Activated gamma-delta T cell treated with Interleukin-2 at 50 U/mL for 16 hours (primary cell): Measurements from ENCODE around the gene TOPAZ1.

Source experiments
- DNase-seq: peaks from one replicate; pipeline ENCODE4 v3.0.0-alpha.2; 2020

TOPAZ1 gene

DNA sequence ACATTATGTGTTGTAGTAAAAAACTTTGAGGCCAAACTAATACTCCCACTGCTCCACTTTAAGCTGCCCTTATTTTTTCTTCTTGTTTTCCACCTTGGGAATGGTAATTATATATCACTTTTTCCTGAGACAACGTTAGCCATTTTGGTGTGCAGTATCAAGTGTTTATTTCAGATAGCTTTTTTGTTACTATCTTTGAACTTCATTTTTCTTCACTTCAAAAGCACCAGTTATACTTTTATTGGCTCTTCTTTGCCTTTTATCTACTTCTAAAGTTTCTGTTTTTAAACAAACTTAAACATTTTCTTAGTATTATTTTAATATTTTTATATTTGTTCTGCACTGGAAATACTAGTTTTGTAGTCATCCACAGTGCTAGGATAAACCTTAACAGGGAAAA, 6.5 kb downstream of the TOPAZ1 start:
- DNase-seq, result no peak

GRCh38 chr3:44252332-44252959, 10.8 kb downstream of the TOPAZ1 start:
- DNase-seq, result no peak

GRCh38 chr3:44259404-44259803, 17.7 kb downstream of the TOPAZ1 start:
- no peak for DNase-seq

DNA sequence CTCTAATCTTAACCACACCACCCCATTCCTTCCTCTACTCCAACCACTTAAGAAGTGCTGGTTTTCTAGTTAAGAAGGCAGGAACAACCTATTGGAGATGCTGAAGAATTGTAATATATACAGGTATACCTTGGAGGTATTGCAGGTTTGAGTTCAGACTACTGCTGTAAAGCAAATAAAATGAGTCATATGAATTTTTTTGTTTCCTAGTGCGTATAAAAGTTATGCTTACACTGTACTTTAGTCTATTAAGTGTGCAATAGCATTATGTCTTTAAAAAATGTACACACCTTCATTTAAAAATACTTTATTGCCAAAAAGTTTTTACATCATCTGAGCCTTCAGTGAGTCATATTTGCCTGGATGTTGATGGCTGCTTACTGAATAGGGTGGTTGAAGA, 22.5 kb downstream of the TOPAZ1 start:
- no peak for DNase-seq

GRCh38 chr3:44265815-44266214, 24.1 kb downstream of the TOPAZ1 start:
- no peak for DNase-seq

DNA sequence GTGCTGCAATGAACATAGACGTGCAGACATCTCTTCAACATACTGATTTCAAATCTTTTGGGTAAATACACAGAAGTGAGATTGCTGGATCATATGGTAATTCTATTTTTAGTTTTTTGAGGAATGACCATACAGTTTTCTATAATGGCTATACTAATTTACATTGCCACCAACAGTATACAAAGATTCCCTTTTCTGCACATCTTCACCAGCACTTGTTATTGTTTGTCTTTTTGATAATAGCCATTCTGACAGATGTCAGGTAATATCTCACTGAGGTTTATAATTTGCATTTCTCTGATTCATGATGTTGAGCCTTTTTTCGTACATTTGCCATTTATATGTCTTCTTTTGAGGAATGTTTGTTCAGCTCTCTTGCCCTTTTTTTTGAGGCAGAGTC, 30.5 kb downstream of the TOPAZ1 start:
- no peak for DNase-seq

DNA sequence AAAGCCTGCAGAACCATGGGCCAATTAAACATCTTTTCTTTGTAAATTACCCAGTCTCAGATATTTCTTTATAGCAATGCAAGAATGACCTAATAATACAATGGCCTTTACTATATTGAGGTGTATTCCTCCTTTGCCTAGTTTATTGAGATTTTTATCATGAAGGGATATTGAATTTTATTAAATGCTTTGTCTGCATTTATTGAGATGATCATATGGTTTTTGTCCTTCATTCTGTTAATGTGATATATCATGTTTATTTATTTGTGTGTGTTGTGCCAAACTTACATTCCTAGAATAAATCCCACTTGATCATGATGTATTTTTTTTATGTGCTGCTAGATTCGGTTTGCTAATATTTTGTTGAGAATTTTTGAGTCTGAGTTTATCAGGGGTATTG, 36.2 kb downstream of the TOPAZ1 start:
- no peak for DNase-seq

DNA sequence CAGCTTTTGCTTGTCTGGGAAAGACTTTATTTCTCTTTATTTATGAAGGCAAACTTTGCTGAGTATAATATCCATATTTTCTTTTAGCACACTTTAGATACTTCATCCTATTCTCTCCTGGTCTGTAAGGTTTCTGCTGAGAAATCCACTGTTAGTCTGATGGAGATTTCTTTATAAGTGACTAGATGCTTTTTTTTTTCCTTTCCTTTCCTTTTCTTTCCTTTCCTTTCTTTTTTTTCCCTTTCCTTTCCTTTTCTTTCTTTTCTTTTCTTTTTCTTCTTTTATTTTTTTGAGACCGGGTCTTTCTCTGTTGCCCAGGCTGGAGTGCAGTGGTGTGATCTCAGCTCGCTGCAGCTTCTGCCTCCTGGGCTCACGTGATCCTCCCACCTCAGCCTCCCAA, 38.4 kb downstream of the TOPAZ1 start:
- DNase-seq, result no peak

GRCh38 chr3:44280631-44281030, 38.9 kb downstream of the TOPAZ1 start:
- no peak for DNase-seq

DNA sequence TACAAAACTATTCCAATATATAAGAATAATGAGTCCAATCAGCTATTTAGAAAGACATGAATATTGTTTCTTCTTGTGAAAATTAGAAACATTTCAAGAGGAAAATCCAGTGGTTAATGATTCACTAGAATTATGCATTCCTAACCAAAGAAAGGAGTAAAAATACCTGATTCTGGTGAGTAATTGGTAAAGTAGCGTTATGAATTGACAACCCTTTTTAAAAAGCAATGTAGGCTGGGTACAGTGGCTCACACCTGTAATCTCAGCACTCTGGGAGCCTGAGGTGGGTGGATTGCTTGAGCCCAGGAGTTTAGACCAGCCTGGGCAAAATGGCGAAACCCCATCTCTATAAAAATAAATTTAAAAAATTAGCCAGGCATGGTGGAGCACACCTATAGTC, 43.3 kb downstream of the TOPAZ1 start:
- DNase-seq, result no peak

DNA sequence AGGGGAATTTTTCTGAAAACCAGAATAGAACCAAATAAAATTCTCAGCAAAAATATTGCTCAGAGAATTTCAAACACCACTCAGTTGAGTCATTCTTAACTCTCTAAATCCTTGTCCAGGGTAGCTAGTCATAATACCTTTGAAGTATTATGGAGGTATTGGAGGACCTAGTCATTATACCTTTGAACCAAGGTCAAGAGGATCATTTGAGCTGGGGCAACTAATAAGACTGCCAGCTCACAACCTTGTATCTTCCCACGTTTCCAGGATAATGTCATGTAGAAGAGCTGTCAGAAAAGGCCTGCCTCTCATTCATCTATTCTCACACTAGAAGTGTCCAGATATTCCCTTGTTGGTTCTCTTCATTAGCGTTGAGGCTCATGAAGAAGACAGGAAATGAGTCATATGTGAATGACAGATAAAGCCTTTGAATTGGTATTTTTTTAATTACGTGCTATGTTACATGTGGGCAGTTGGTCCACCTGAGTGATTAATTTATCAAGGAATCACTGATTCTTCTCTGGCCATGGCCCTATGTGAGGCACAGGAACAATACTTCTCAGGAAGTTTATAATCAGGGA, 48.3 kb downstream of the TOPAZ1 start:
- DNase-seq, result no peak

GRCh38 chr3:44292276-44292675, 50.6 kb downstream of the TOPAZ1 start:
- no peak for DNase-seq

GRCh38 chr3:44292947-44293346, 51.3 kb downstream of the TOPAZ1 start:
- no peak for DNase-seq

- DNase-seq, result no peak
These were observed 55.6 kb downstream of the TOPAZ1 start for GRCh38 chr3:44297255-44297654.

- no peak for DNase-seq
These were observed 60.1 kb downstream of the TOPAZ1 start for GRCh38 chr3:44301746-44302145.

DNA sequence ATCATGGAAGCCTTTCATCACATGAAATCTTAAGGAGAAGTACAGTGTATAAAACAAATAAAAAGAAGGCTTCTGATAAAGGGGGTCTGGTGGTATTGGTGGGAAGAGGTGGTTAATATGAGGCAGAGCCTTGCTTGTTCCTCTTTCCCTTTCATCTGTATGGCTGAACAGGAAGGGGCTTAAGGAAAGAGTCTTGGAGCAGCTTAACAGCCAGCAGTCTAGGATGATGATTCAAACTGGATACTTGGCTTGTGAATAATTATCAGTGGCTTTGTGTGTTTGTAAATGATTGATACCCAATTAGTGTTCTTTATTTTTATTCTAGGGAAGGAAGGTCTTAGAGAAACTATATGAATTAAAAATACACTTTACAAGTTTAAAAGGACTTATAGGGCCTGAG, 67.8 kb downstream of the TOPAZ1 start:
- DNase-seq, result no peak

DNA sequence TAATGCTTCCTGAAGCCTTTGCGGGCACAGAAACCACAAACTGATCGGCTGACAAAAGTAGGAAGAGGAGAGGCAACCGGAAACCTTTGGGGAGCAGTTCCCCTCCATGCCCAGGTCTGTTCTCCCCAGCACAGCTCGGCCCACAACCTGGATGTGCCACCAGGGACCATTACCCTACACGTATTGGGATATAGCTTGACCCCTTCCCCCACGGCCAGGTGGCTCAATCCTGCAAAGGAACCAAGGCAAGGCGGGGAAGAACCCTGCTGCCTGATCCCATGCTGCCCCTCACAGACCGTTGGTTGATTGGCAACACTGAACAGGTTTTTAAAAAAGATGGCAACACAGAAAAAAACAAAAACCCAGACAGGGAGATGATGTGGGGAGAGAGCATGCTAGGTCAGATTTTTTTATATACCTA, 77.2 kb downstream of the TOPAZ1 start:
- no peak for DNase-seq

- DNase-seq, result no peak
These were observed 79.6 kb downstream of the TOPAZ1 start for GRCh38 chr3:44321335-44321734.

DNA sequence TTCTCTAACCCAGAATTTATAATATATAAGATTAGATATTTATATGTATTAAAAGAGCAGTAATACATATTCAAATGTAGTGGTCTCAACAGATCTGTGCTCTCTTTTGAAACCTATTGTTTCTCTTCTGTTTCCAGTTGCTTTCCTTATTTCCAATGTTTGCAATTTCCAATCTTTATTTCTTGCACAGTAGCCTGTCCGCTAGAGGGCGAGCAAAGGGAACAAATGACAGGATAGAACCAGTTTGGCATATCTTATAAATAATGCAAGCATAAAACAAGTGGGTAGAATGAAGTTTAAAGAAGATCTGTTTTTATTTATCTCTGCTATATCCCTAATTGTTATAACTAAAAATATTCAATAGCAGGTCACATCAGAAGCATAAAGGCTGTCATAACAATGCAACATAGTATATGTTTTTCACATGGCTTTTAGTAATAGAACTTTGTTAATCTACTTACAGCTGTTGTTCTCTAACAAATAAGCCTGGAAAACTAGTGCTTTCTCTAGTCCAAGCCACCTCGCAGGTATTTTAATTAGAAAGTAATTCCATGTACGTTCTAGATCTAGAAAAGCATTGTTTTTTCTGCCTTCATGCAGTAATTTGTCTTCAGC, 81.8 kb downstream of the TOPAZ1 start:
- DNase-seq, result peak; percentile 47

DNA sequence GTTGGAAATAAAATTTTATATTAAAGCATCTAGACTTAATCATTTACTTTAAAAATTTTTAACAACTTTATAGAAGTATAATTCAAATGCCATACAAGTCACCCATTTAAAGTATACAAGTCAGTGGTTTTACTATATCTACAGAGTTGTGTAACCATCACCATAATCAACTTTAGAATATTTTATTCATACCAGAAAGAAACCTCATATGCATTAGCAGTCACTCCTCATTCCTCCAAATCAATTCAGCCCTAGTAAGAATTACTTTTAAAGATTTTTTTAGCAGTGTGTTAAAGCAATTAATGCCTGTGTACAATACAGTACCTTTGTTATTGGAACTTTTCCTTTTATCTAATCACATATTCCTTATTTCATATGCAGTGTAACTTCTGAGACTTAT, 82.9 kb downstream of the TOPAZ1 start:
- DNase-seq, result no peak

DNA sequence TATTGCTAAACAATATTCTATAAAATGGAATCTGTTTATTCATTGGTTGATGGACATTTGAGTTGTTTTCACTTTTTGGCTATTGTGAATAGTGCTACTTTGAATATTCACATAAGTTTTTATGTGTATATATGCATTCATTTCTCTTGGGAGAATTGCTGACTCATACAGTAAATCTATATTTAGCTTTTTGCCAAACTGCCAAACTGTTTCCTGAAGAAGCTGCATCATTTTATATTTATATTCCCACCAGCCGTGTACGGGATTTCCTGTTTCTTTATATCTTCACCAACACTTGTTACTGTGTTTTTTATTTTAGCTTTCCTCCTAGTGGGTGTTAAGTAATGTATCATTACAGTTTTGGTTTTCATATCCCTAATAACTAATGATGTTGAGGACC, 84.3 kb downstream of the TOPAZ1 start:
- DNase-seq, result no peak

GRCh38 chr3:44326515-44326914, 84.8 kb downstream of the TOPAZ1 start:
- no peak for DNase-seq

DNA sequence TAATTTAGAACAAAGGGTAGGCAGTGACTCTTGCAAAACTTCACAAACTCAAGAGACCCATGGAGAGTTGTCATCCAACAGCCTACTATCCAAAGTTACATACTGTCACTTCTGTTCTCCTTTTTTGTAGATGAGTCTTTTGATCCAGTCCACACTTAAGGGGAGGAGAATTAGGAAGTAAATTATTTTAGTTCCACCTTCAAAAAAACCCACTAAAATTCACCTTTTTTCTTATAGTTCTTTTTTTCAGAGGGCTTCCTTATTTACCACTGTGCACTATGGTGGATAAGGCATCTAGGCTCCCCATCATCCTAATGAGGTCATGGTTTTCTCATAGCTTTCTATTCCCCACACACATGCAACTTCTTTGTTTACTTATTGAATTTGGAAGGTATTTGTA, 88.3 kb downstream of the TOPAZ1 start:
- DNase-seq, result no peak

DNA sequence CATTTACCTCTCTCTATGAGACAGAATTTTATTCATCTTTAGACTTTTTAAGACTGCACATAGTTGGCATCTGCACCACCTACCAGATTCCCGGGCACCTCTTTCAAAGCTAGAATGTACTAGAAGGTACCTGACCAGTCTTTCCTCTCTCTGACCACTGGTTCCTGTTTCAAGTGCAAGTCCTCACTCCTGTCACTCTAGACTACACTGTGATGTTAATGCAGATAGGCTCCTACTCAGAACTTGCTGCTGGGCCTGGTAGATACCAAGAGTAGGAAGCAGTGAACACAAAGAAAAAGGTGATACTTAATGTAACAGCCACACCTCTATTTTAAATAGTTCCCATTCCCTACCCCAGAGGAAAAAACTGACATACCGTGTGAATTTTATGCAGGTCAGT, 88.8 kb downstream of the TOPAZ1 start:
- no peak for DNase-seq

DNA sequence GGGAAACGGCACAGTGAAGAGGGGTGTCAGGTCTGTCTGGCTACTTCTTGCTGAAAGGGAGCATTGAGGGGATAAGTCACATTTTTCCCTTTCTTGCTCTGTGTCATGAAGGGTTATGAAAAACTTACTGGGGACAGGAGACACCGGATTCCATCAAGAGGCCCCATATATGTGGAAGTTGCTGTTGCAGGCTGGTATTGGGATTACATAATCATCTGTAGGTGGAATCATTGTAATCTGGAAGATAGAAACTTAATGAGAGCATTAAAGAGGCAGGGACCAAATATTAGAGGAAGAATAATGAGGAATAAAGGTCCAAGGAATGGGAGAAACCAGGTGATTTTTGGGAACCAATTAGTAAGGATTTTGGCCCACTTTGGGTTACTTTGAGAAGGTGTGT, 92.6 kb downstream of the TOPAZ1 start:
- DNase-seq, result no peak
